Keratinocyte (primary cell): ENCODE measurements around the gene NAB1.

Source experiments
- EZH2 ChIP-seq: IDR thresholded peaks from one replicate; pipeline ENCODE4 v1.6.1; 2012; ENCODE audit warnings: inconsistent platforms, mild to moderate bottlenecking, low read length, moderate library complexity
- TF ChIP-seq, protein P1 (sequence below), 3 experiments: IDR thresholded peaks in 1 of 3; conservative IDR thresholded peaks in 1 of 3; optimal IDR thresholded peaks in 1 of 3; 2 replicates in 2 of 3; 3 replicates in 1 of 3; pipeline versions ENCODE3 to v1.5.1; 2011; ENCODE audit warnings: low read length in 3 of 3, mild to moderate bottlenecking in 3 of 3, moderate library complexity in 2 of 3, control low read depth in 1 of 3, inconsistent platforms in 1 of 3; ENCODE audit not compliant: insufficient read depth in 2 of 3; ENCODE audit errors: extremely low read depth in 1 of 3

DNA sequence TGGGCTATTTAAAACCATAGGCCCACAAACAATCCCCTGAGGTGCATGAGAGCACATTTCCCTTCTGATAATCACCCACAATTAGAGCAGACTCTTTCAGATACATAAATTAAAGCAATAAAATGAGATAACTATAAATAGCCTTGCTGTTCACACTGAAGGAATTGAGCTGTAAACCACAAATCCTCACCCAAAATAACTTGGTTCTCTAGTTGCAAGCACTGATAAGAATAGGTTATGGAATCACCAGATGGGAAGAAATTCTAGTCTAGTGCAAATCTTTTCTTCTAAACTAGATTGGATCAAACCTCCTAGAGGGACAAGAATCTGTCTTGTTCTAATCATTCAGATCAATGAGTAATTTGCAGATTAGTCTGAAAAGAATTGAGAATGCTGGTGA is 64.6 kb downstream of the NAB1 start:
- TF ChIP-seq, protein P1, sequence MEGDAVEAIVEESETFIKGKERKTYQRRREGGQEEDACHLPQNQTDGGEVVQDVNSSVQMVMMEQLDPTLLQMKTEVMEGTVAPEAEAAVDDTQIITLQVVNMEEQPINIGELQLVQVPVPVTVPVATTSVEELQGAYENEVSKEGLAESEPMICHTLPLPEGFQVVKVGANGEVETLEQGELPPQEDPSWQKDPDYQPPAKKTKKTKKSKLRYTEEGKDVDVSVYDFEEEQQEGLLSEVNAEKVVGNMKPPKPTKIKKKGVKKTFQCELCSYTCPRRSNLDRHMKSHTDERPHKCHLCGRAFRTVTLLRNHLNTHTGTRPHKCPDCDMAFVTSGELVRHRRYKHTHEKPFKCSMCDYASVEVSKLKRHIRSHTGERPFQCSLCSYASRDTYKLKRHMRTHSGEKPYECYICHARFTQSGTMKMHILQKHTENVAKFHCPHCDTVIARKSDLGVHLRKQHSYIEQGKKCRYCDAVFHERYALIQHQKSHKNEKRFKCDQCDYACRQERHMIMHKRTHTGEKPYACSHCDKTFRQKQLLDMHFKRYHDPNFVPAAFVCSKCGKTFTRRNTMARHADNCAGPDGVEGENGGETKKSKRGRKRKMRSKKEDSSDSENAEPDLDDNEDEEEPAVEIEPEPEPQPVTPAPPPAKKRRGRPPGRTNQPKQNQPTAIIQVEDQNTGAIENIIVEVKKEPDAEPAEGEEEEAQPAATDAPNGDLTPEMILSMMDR (optimal IDR thresholded peaks at IDR 0.05 in 1 of 3, IDR thresholded peaks at IDR 0.05 in 1 of 3, conservative IDR thresholded peaks at IDR 0.05 in 1 of 3; ENCODE audit: extremely low read depth in 1 of 3, insufficient read depth in 2 of 3, low read length in 3 of 3), result no peak
- TF ChIP-seq EZH2, result no peak
